ENCODE data around the gene DCAF17.

The DCAF17 gene

GRCh38 chr2:171482308-171482707 lies 48.3 kb downstream of the DCAF17 start:
- TF ChIP-seq CTCF (IDR thresholded peaks at IDR 0.05; ENCODE audit: insufficient read depth, missing control alignments) = no peak
- no peak for DNase-seq (ENCODE audit: insufficient read length, low spot score)
- no peak for FAIRE-seq

- FAIRE-seq (no peak), DNase-seq (ENCODE audit: insufficient read length, low spot score) (no peak)
- no peak for TF ChIP-seq CTCF (IDR thresholded peaks at IDR 0.05; ENCODE audit: insufficient read depth, missing control alignments)
Measured at GRCh38 chr2:171482877-171483276, 48.9 kb downstream of the DCAF17 start.

- DNase-seq (ENCODE audit: insufficient read length, low spot score) = no peak
- no peak for TF ChIP-seq CTCF (IDR thresholded peaks at IDR 0.05; ENCODE audit: insufficient read depth, missing control alignments)
- FAIRE-seq = no peak
Measured at GRCh38 chr2:171483793-171484192, 49.8 kb downstream of the DCAF17 start.

GRCh38 chr2:171485116-171485515 lies 51.1 kb downstream of the DCAF17 start:
- DNase-seq (ENCODE audit: insufficient read length, low spot score) (no peak), FAIRE-seq (no peak)
- no peak for TF ChIP-seq CTCF (IDR thresholded peaks at IDR 0.05; ENCODE audit: insufficient read depth, missing control alignments)

GRCh38 chr2:171487201-171487600 lies 53.2 kb downstream of the DCAF17 start:
- DNase-seq (ENCODE audit: insufficient read length, low spot score) (no peak), FAIRE-seq (no peak)
- no peak for TF ChIP-seq CTCF (IDR thresholded peaks at IDR 0.05; ENCODE audit: insufficient read depth, missing control alignments)

- FAIRE-seq (no peak), DNase-seq (ENCODE audit: insufficient read length, low spot score) (no peak)
- TF ChIP-seq CTCF (IDR thresholded peaks at IDR 0.05; ENCODE audit: insufficient read depth, missing control alignments) = no peak
Measured at GRCh38 chr2:171487803-171488259, 53.8 kb downstream of the DCAF17 start.

- FAIRE-seq = no peak
- no peak for DNase-seq (ENCODE audit: insufficient read length, low spot score)
- no peak for TF ChIP-seq CTCF (IDR thresholded peaks at IDR 0.05; ENCODE audit: insufficient read depth, missing control alignments)
Measured at GRCh38 chr2:171490577-171490976, 56.6 kb downstream of the DCAF17 start.

Measured in D721Med (cell line).